IPS-11a (cell line): ENCODE data around the gene CEP250.

Experiments
- H3K4me3 ChIP-seq: one replicate; pipeline ENCODE4 v1.5.1; 2013; ENCODE audit warnings: low read depth, low read length, control low read depth

CEP250 gene

GRCh38 chr20:35490736-35491181, 35.4 kb downstream of the CEP250 start:
- no peak overlapping the region for H3K4me3 ChIP-seq

DNA sequence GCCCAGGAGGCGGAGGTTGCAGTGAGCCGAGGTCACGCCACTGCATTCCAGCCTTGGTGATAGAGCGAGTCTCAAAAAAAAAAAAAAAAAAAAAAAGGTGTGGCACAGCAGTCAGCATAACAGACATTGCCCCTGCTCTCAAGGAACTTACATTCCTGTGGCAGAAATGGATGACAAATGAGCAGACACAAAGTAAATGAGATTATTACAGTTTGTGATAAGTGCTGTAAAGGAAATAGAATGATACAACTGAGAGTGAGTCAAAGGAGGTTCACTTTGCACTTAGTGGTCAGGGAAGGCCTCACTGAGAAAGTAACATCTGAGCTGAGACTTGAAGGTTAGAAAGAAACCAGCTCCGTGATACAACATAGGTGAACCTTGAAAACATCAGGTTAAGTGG, 36.4 kb downstream of the CEP250 start:
- H3K4me3 ChIP-seq = no peak overlapping the region

- H3K4me3 ChIP-seq = no peak overlapping the region
Observed at GRCh38 chr20:35492352-35492751, 37.0 kb downstream of the CEP250 start.

DNA sequence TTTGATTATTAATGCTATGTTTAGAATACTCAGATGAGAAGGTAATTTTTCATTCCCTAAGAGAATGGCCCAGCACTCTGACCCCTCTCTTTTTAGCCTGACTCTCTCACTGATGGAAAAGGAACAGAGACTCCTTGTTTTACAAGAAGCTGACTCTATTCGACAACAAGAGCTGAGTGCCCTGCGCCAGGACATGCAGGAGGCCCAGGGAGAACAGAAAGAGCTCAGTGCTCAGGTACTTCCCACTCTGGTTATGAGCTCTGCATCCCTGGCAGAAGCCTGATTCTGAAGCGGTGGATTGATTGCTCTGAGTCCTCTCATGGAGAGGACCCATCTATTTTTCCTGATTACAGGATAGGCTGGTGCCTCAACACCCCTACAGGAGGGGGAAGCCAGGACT, 41.1 kb downstream of the CEP250 start:
- H3K4me3 ChIP-seq = no peak overlapping the region

- no peak overlapping the region for H3K4me3 ChIP-seq
Observed at GRCh38 chr20:35497320-35497719, 41.9 kb downstream of the CEP250 start.

DNA sequence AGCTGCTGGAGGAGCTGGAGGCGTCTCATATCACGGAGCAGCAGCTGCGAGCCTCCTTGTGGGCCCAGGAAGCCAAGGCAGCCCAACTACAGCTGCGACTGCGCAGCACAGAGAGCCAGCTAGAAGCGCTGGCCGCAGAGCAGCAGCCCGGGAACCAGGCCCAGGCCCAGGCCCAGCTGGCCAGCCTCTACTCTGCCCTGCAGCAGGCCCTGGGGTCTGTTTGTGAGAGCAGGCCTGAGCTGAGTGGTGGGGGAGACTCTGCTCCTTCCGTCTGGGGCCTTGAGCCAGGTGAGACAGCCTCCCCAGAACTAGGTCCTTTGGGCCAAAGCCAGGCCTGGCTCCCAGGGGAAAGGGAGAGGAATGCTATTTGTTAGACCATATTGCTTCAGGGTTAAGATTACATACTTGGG, 42.4 kb downstream of the CEP250 start:
- no peak overlapping the region for H3K4me3 ChIP-seq

DNA sequence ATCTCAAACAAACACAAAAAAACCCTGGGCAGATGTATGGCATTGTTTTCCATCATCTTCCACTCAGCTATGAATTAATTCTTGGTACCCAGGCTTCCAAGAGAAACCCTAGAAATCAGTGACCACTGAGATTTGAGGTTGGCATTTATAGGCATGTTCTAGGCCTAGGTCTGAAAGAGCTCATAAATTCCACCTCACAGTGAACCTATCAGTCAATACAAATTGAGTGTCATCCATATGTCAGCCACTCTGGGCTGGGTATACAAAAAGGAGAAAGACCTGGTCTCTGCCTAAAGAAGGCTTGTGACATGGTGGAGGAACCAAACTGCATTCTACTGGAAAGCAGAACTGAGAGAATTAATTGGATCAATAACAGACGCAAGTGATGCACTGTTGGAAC, 43.9 kb downstream of the CEP250 start:
- H3K4me3 ChIP-seq = no peak overlapping the region

DNA sequence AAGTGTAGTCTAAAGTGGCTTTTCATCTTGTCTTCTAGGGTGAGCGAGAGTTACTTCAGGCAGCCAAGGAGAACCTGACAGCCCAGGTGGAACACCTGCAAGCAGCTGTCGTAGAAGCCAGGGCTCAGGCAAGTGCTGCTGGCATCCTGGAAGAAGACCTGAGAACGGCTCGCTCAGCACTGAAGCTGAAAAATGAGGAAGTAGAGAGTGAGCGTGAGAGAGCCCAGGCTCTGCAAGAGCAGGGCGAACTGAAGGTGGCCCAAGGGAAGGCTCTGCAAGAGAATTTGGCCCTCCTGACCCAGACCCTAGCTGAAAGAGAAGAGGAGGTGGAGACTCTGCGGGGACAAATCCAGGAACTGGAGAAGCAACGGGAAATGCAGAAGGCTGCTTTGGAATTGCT, 47.0 kb downstream of the CEP250 start:
- H3K4me3 ChIP-seq = no peak overlapping the region

- no peak overlapping the region for H3K4me3 ChIP-seq
Observed at GRCh38 chr20:35503281-35503680, 47.9 kb downstream of the CEP250 start.

DNA sequence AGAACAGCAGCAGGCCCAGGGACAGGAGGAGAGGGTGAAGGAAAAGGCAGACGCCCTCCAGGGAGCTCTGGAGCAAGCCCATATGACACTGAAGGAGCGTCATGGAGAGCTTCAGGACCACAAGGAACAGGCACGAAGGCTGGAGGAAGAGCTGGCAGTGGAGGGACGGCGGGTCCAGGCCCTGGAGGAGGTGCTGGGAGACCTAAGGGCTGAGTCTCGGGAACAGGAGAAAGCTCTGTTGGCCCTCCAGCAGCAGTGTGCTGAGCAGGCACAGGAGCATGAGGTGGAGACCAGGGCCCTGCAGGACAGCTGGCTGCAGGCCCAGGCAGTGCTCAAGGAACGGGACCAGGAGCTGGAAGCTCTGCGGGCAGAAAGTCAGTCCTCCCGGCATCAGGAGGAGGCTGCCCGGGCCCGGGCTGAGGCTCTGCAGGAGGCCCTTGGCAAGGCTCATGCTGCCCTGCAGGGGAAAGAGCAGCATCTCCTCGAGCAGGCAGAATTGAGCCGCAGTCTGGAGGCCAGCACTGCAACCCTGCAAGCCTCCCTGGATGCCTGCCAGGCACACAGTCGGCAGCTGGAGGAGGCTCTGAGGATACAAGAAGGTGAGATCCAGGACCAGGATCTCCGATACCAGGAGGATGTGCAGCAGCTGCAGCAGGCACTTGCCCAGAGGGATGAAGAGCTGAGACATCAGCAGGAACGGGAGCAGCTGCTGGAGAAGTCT, 48.6 kb downstream of the CEP250 start:
- no peak overlapping the region for H3K4me3 ChIP-seq

DNA sequence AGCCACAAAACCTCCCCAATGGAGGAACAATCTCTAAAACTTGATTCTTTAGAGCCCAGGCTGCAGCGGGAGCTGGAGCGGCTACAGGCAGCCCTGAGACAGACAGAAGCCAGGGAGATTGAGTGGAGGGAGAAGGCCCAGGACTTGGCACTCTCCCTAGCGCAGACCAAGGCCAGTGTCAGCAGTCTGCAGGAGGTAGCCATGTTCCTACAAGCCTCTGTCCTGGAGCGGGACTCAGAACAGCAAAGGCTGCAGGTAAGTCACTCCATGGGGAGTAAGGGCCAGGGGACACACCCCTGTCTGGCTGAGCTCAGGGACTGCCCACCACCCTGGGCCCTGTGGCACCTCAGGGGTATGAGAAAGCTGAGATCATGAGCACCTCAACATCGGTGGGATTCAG, 49.4 kb downstream of the CEP250 start:
- no peak overlapping the region for H3K4me3 ChIP-seq

GRCh38 chr20:35506179-35506578, 50.8 kb downstream of the CEP250 start:
- H3K4me3 ChIP-seq = no peak overlapping the region

- no peak overlapping the region for H3K4me3 ChIP-seq
Observed at GRCh38 chr20:35506872-35507638, 51.7 kb downstream of the CEP250 start.

DNA sequence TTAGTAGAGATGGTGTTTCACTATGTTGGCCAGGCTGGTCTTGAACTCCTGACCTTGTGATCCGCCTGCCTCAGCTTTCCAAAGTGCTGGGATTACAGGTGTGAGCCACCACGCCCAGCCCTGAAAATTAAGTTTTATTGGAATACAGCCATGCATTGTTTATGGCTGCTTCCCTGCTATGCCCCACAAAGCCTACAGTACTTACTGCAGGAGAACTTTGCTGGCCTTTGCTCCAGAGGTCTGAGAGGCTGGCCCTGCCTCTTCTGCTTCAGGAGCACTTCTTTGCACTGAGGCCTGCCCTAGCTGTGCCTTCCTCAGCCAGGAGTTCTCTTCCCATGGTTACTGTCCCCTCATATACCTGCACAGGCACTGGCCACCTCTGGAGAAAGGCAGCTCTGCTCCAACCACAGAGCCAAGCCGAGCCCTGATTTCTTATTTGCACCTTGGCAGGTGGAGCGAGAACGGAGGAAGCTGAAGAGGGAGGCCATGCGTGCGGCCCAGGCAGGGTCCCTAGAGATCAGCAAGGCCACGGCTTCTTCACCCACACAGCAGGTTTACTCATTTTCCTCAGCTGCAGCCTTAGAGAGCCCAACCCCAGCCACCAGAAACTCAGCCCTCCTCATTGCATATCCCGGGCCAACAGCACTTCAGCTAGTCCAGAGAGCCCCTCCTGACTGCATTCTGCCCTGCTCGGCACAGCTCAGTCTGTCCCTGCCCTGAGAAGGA, 53.3 kb downstream of the CEP250 start:
- H3K4me3 ChIP-seq = no peak overlapping the region

DNA sequence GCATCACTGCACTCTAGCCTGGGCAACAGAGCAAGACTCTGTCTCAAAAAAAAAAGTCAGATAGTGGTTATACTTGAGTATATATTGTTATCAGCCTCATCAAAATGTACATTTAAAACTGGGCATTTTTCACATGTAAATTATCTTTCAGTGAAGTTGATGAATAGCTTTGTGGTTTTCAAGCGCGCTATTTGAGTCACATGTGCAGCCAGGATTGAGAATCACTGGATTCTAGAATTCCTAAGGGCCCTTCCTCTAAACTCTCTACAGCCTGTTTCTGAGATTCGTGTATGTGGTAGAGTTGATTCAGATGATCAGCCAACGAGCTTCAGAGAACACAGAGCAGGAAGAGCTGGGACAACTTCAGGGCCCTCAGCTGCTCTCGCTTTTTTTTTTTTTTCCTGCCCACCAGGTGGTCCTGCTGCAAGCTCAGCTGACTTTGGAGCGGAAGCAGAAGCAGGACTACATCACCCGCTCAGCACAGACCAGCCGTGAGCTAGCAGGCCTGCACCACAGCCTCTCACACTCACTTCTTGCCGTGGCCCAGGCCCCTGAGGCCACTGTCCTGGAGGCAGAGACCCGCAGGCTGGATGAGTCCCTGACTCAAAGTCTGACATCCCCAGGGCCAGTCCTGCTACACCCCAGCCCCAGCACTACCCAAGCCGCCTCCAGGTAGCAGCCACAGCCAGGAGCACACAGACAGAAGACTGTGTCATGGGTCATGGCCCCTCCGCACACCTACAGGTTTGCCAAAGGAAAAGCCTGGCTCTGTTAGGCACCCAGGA, 55.7 kb downstream of the CEP250 start:
- no peak overlapping the region for H3K4me3 ChIP-seq

DNA sequence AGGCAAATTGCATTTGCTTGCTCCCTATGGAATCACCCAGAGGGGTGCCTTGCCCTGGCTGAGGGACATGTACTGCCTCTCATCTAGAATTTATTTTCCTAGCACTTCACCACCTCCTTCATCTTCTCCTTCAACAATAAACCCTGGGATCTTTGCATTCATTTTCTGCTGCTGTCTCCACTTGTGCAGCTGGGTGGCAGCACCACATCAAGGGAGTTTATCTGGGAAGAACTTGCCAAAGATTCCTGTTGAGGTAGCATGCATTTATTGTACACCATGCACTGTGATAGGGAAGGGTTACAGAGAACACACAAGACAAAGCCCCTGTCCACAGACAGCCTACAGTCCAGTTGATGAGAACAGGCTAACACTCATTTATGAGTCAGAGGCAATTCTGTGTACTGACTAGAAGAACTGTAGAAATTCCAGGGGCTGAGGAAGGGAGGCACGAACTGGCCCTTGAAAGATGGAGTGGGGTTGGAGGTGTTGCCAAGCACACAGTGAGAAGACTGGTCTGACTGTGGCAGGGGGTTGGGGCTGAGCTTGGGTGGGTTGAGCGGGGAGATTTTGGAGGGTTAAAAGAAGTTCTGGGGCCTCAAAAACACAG, 56.5 kb downstream of the CEP250 start:
- H3K4me3 ChIP-seq = no peak overlapping the region

DNA sequence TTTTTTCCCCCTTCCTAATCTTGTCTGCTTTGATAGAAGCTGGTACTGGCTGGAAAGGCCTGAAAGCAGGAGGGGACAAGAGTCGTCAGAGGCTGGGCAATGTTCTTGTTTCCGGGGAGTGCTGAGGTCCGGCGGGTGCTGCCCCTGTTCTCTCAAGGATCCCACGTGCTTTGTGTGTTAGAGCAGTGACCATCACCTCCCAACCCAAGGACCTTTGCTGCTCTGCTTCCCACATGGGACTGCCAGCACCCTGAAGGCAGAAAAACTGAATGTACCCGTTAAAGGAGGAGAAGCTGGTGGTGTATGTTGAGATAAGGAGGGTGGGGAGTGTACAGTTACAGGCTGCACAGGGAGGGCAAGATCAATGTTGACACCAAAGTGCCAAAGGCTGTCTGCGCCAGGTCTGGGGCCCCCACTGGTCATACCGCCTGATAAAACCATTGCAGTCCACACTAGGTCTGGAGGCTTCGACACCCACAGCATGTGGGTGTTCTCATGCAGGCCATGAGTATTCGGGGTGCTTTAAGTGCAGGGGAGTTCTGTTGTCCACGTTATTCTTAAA, 59.1 kb downstream of the CEP250 start:
- H3K4me3 ChIP-seq = no peak overlapping the region

DNA sequence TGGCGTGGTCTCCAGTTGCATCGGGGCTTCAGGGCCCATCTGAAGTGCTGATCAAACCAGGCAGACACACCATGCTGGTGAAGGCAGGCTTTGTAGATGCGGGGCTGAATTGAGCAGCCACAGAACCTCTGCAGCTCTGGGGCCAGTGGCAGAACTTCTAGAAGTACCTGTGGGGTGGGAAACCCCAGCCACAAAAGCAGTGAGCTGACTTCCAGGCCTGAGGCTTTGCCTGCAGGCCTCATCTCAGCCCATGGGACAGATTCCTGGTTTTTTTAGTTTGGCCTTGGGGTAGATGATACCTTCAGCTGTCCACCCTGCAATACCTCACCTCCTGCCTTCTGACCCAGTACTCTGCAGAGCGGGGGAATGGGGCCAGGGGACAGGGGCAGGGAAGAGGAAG, 59.9 kb downstream of the CEP250 start:
- no peak overlapping the region for H3K4me3 ChIP-seq

GRCh38 chr20:35515949-35516645, 60.7 kb downstream of the CEP250 start:
- H3K4me3 ChIP-seq = no peak overlapping the region

DNA sequence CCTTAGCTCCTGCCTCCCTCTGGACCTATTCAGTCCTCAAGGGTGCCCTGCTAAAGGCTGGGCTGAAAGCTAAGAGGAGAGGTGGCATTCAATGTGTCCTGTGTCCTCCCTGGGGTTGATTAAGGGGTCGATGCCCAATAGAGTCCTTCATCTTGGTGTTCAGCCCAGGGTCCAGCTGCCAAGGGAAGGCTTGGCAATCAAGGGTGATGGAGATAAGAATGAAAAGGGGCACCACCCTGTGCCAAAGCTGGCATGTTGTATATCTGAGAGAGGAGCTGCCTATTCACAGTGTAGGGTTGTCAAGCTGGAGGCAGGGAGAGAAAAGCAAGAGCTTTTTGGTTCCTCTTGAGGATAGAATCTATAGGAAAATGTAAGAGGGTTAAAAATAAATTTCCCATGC, 61.7 kb downstream of the CEP250 start:
- no peak overlapping the region for H3K4me3 ChIP-seq
